NCI-H446 treated with DMSO at 0.1 percent for 48 hours (cell line): ENCODE results near the gene NEDD4L.

Experiments used
- DNase-seq: peaks from one replicate; lab custom pipeline; 2025; lab: John Stamatoyannopoulos, UW

The NEDD4L gene

GRCh38 chr18:58052960-58053359 is 8.9 kb downstream of the NEDD4L start:
- no peak for DNase-seq

GRCh38 chr18:58054041-58054781 is 10.2 kb downstream of the NEDD4L start:
- no peak for DNase-seq

GRCh38 chr18:58055890-58056558 is 12.0 kb downstream of the NEDD4L start:
- no peak for DNase-seq

- DNase-seq = no peak
These were observed 12.8 kb downstream of the NEDD4L start for GRCh38 chr18:58056852-58057251.

- no peak for DNase-seq
These were observed 13.4 kb downstream of the NEDD4L start for GRCh38 chr18:58057291-58057965.

GRCh38 chr18:58058720-58059119 is 14.7 kb downstream of the NEDD4L start:
- no peak for DNase-seq

GRCh38 chr18:58060254-58060653 is 16.2 kb downstream of the NEDD4L start:
- no peak for DNase-seq

GRCh38 chr18:58061349-58061748 is 17.3 kb downstream of the NEDD4L start:
- no peak for DNase-seq

GRCh38 chr18:58064406-58064998 is 20.5 kb downstream of the NEDD4L start:
- DNase-seq = no peak

- DNase-seq = no peak
These were observed 21.9 kb downstream of the NEDD4L start for GRCh38 chr18:58065956-58066355.

GRCh38 chr18:58067601-58068000 is 23.6 kb downstream of the NEDD4L start:
- DNase-seq = no peak

- DNase-seq = no peak
These were observed 25.1 kb downstream of the NEDD4L start for GRCh38 chr18:58069099-58069498.

GRCh38 chr18:58069721-58070292 is 25.8 kb downstream of the NEDD4L start:
- no peak for DNase-seq

- no peak for DNase-seq
These were observed 32.0 kb downstream of the NEDD4L start for GRCh38 chr18:58076052-58076451.

- no peak for DNase-seq
These were observed 33.3 kb downstream of the NEDD4L start for GRCh38 chr18:58077329-58077728.

- no peak for DNase-seq
These were observed 35.0 kb downstream of the NEDD4L start for GRCh38 chr18:58078889-58079573.

GRCh38 chr18:58080451-58080850 is 36.4 kb downstream of the NEDD4L start:
- no peak for DNase-seq

- no peak for DNase-seq
These were observed 44.1 kb downstream of the NEDD4L start for GRCh38 chr18:58087928-58088690.

GRCh38 chr18:58088691-58089065 is 44.7 kb downstream of the NEDD4L start:
- DNase-seq = no peak

GRCh38 chr18:58091099-58091611 is 47.1 kb downstream of the NEDD4L start:
- no peak for DNase-seq

- DNase-seq = no peak
These were observed 49.3 kb downstream of the NEDD4L start for GRCh38 chr18:58093311-58093803.
